GM18909 (cell line): ENCODE measurements around the gene MRC2.
A peak's percentile ranks its signal among the peaks of the same experiment; 100 is the strongest.

Experiments used
- ATAC-seq: cut with Tn5 transposase; IDR thresholded peaks from one replicate; pipeline ENCODE4 v1.9.1; 2021; ENCODE audit warnings: mild to moderate bottlenecking; ENCODE audit not compliant: unreplicated experiment, poor library complexity

The MRC2 gene

DNA sequence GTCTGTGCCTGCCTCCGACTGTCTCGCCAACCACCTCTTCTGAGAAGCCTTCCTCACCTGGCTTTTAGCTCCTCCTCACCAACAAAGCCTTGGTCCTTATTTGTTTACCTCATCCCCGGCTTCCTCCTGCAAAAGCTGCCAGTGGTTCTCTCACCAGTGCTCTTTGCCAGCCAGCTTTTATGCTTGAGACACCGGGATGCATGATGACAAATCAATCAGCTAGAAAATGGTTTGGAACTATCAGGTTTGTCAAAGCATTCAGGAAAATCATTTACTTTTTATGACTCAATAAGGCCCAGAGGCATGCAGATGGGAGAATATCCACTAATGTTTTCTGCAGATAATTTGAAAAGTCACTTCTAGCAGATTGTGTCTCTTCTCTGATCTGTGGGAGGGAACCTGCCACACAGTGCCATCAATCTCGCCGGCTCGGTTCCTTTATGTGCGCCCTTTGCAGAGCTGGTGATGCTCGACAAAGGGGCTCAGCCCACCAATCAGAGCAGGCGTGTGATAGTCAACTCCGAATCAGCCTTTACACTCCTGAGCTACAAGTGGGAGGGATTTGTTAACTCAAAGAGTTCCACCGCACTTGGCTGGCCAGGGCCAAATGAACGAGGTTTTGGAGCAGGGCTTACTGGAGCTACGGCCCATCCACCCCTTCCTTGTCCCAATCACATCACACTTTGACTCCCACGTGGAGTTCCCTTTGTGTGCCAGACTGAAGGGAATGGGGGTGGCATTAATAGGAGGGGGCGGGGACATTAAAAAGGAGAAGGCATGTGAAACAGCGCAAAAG, 85.8 kb downstream of the MRC2 start:
- no peak for ATAC-seq

DNA sequence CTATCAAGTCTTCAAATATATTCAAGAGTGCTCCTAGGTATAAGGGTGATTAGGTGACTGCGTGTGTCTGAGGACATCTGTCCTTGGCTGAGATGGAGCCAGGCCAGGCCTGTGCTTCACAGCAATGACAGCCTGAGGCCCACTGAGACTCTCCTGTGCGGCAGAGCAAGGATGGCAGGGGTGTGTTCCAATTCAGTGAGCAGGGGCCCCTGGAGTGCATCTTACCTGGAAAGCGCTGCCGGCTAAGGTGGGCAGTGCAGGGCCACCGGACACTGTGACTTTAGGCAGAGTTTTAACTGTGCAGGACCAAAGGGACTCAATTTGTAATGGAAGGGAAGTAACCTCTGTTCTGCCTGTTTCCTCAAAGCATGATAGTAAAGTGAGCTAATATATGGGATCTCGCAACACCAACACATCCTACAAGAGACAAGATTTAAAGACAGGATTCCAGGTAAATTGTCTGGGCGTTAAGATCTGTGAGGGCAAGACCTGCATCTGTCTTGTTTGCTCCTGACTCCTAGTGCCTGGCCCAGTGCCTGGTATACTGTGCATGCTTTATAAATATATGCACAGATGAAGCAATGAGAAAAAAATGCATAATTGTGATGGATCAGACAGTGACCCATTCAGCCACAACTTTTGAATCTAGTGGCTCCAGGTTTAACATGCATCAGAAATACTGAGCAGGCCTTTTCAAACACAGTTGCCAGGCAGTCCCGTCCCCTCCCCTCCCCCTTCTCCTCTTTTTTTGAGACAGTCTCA, 86.7 kb downstream of the MRC2 start:
- ATAC-seq, result no peak

DNA sequence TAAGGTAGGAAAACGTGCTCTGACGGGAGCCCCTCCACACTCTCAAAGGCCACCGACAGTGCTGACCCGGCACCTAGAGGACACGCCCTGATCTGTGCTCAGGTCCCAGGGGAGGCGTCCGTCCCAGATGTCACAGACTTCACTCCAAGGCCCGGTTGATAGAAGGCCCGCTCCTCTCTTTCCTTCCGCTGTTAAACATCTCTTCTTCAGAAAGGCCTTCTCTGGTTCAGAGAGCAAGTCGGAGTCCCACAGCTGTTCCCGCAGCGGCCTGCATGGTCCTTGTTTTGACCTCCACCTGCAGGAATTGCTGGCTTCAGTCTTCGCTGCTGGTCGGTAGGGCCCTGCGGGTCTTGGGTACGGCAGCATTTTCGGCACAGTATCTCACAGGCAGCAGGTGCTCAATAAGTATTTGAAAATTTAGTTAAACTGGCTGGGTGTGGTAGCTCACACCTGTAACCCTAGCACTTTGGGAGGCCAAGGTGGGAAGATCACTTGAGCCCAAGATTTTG, 88.5 kb downstream of the MRC2 start:
- ATAC-seq, result no peak

DNA sequence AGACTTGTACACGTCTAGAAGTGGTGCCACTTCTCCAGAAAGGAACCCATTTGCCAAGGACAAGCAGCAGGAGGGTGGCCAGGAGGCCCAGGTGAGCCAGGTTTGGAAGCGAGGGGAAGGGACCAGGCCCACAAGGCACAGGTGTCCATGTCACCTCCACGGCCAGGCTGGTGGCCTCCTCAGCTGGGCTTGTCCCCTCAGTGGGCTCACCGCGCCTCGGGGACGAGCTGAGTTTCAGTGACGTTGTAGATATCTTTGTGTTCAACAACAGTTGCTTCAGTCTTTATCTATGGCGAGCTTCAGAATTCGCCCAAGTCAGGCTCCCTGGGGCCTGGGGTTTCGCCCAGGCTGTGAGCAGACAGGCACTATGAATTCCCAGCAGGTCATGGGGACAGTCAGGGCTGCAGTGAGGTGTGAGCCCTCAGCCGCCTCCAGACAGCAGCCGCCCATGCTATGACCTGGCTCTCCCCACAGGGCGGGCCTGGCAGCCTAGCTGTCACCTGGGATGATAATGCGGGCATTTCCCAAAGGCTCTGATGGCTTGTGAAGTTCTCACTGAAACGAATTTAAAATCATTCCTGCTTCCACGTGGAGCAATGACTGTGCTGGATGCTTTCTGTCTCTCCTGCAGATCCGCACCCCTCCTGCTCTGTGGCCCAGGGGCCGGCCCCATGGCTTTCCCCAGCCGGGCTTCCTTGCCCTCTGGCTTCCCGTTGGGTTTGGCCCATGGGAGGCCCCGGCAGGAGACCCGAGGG, 89.5 kb downstream of the MRC2 start:
- ATAC-seq, result no peak

DNA sequence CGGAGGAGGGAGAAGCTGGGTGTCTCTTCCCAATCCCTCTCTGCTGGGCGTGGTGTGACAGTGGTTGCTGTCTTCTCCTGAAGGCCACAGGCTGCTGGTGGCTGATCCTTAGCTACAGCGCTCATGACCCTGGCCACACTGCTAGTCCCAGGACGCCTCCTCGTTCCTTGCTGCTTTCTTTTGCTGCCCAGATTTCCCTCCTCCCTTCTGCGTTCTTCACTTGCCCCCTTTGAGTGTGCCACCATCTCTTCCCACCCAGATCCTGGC, 90.1 kb downstream of the MRC2 start:
- ATAC-seq, result no peak

DNA sequence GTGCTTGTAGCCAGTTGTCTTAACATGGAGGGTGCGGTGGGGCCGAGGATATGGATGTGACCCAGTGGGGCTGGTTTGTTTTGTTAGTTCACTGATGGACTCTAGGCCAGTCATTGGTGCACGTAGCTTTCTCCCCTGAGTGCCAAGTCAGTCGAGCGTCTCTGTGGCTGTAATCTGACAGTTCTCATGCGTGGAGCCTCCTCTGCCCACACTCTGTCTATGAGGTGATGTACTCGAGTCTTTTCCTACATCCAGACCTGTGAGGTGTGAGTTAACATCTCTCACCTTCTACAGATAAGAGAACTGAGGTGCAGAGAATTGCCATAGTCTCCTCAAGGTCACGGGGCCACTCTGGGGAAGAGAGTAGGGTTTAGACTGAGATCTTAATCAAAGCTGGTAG, 90.4 kb downstream of the MRC2 start:
- ATAC-seq, result no peak

DNA sequence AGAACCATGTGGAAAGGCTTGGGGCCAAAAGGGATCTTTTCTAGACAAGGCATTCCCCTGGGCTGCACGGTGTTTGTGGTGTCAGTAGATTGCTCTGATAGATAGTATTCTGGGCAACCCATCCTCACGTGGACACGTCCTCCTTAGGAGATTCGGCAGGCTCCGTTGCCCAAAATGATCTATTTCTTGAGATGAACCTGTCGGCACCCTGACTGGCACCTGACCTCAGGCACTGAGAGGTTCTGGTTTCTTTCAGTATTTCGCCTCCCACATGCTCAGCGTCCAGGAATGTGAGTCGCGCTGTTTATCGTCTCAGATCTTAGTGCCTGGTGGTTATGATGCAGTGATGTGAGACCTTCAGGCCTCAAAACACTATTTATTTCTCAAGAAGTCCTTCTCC, 91.0 kb downstream of the MRC2 start:
- ATAC-seq, result no peak

DNA sequence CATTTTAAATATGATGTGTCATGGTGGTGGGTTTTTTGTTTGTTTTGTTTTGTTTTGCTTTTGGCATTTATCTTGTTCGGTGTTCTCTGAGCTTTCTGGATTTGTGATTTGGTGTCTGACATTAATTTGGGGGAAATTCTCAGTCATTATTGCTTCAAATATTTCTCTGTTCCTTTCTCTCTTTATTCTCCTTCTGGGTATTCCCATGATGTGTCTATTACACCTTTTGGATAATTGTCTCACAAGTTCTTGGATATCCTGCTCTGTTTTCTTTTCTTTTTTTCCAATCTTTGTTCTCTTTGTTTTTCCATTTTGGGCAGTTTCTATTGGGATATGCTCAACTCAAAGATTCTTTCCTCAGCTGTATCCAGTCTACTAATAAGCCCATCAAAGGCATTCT, 92.1 kb downstream of the MRC2 start:
- no peak for ATAC-seq

DNA sequence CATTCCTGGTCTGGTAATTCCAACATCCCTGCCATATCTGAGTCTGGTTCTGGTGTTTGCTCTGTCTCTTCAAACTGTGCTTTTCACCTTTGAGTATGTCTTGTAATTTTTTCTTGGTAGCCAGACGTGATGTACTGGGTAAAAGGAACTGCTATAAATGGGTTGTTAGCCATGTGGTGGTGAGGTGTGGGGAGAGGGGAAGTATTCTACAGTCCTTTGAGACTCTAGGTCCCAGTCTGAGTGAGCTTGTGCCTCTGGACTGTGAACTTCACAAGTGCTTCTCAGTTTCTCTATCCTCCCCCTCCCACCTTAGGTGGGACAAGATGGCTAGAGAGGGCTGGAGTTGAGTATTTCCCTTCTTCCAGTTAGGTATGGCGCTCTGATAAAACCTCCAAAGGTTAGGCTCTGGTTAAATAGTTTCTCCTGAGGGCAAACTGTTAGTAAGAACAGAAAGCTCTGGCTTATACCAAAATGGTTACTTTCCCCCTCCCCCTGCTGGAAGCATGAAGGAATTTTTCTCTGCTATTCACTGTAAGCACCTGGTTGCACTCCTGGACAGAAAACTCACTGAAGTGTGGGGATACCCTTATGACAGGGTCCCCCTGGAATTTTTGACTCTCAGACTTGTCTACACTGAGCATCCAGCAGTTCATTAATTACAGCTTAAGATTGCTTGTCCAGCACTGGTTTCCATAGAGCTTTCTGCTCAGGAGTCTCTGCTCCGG, 92.8 kb downstream of the MRC2 start:
- ATAC-seq, result no peak

DNA sequence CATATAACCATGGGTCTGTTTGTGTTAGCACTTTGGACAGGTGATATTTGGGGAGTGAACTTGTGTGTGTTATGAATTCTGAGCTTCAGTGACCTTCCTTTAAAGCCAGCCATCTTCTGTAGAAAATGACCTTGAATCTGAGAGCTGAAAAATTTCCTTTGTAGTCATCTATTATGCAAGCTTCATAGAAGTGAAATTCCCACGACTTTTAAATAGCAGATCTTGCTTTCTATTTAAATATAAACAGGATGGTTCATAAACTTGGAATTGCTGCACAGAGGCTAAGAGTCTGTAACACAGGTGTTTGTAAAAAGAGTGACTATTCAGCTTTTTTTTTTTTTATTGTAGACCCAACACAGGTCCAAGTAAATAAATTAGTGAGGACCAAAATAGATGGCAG, 95.2 kb downstream of the MRC2 start:
- no peak for ATAC-seq

DNA sequence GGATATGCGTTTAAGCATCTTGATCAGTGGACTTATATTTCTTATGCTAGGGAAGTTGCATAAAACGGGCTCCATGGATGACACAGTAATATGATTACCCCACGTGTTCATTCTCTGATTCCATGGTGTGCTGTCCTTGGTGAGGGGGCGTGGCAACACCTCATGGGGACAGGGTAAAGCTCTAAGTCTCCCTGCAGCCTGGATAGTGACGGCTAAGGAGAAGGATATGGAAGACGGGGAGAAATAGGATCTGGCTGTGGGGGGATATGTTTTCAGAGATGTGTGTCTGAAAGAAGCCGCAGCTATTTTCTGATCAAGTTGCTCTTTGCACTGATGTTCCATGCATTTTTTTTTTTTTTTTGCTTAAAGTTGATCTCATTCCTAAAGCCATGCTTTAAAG, 96.4 kb downstream of the MRC2 start:
- ATAC-seq, result no peak

DNA sequence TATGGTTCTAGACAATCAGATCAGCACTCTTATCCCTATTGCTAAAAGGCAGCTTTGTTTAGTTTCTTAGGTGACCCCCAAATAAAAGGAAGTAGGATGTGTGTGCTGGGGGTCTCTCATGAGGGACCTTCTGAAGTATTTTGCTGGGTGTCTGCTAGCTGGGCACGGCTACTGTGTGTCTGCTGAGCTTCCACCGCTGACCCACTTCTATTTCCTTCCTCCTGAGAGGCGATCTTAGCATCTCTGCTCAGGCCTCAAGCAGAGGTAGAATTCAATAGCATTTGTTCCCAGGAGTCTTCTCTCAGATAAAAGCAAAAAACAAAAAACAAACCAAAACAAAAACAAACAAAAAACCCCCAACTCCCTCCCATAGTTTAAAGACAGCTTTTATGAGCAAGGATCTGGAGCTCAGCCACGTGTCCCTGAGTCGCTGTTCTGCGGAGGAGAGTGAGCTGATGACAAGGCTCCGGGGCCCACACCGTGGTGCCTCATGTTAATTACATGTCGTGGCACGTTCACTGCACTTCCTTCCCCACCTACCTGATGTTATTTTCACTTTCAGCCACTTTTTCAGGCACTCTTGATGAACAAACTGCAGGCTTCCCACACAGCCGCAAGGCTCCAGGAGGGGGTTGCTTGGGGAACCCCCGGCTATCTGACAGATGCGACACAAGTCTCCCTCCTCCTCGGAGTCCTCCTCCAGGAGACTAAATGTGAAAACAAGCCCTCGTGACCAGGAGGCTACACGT, 97.1 kb downstream of the MRC2 start:
- peak; percentile 93 for ATAC-seq

DNA sequence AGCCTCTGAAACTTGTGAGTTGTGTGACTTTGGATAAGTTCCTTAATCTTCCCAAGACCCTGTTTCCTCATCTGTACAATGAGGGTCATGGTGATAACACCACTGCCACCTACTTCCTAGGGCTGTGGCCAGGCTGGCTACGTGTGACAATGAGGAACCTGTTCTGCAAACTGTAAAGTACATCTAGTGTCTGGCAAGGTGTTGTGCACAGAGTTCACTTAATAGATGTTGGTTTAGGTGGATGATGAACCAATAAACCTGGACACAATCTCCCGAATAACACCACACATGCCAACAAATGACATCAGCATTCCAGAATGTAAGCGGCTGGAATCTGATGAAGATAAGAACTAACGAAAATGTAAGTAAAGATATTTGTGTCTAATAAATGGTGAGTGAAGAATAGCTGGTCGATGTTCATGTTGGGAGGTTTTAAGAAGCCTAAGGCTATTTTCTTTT, 98.3 kb downstream of the MRC2 start:
- ATAC-seq, result no peak

DNA sequence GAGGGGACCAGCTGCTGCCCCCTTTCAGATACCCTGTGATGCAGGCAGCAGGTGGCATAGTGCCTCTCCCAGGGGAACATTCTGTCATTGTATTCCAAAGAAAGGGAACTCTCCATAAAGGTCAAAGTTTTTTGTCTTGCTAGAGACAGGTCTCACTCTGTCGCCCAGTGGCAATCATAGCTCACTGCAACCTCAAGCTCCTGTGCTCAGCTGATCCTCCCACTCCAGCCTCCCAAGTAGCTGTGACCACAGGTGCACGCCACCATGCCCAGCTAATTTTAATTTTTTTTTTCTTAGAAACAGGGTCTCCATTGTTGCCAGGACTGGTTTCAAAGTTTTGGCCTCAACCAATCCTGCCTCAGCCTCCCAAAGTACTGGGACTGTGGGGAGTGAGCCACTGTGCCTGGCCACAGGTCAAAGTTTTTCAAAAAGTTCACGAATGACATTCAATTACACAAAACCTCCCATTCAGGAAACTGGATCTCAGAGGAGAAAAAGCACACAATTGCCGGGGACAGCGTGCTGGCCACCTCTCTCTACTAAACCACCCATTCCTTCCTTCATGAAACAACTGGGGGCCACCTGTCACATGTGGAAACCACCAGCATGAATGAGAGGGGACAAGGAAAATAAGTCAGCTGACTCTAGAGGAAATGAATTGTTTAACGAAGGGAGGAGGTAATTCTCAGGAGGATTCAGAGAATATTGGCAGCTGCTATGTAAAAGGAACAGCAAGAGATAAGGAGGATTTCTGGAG, 100.6 kb downstream of the MRC2 start:
- no peak for ATAC-seq

DNA sequence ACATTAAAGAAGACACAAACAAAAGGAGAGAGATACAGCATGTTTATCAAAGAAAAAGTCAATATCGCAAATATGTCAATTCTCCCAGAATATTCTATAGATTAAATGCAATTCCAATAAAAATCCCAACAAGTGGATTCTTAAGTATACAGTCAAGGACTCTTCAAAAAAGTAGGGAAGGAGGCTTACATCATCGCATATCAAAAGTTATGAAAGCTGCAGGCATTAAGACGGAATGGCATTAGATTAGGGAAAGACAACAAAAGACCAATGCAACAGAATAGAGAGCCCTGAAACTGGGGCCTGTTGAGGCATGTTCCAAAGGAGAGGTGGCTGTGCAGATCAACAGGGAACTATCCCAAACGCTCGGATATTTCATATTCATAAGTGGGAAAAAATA, 104.7 kb downstream of the MRC2 start:
- no peak for ATAC-seq

DNA sequence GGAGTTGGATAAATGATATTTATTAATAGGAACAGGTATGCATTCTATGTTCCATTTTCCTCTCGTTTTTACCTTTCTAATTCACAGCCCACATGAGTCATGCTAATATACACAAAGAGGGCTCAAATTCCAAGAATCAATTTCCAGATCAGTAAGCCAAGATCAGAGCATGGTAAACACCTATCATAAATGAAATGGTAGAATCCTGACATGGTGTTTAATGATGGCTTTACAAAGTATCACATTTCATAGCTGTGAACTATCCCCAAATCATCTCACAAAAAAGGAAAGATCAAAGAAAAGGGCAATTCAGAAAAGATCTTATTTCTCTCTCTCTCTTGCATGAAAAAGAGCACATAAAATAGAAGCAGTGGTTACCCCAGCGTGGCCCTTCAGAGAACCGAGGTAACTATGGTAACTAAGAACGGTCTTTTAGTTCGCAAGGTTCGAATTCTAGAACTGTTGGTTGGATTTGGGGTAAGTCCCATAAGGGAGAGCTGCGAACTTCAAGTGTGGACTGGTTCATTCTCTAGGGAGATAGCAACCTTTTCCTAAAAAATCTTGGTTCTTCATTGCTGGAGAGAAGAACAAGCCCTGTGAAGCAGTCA, 107.7 kb downstream of the MRC2 start:
- ATAC-seq, result no peak

DNA sequence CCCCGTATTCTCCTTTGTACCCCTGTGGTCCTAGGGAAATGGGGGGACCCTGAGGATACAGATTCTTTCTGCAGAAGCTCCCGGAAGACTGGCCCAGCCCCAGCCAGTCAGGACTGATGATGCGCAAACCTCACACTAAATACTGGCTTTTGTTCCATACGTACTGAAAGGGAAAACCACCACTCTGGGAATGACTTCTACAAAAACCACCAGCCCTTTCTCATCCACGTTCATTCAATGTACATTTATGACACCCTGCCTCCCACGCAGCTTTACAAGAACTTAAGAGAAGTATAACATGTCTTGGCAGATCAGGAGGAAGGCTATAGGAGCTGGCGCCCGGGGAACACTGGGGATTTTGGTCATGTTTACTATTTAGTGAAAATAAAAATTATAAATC, 110.0 kb downstream of the MRC2 start:
- ATAC-seq, result no peak

DNA sequence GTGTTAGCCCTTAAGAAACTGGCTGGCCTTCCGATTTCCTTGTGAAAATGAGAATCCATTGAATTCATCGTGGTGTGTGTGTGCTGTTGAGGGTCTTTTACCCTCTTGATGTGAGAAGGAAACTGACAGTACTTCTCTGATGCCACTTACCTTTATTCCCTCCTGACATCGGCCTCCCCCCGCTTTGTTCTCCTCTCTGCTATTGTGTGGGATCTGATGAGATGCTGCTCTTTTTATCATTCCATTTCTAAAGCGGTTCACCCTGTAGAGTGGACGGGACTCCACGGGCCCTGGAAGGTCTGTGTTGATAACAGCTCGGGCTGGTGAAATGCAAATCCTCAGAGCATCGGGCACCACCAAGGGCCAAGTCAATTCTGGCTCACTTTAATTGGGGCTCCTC, 110.8 kb downstream of the MRC2 start:
- ATAC-seq, result no peak
